Stimulated activated CD8-positive, alpha-beta memory T cell treated with anti-CD3 and anti-CD28 coated beads, Interleukin-7, amount 100 ng/mL, for 48 hours (primary cell): ENCODE measurements around the gene BTAF1.

Source experiments
- DNase-seq, 2 donors: peaks; one replicate each; pipeline ENCODE4 v3.0.0-alpha.2; 2020; ENCODE audit warnings: low read depth in 1 of 2; ENCODE audit errors: extremely low read depth in 1 of 2

The BTAF1 gene

GRCh38 chr10:92042541-92042940 is 119.0 kb downstream of the BTAF1 start:
- no peak for DNase-seq

DNA sequence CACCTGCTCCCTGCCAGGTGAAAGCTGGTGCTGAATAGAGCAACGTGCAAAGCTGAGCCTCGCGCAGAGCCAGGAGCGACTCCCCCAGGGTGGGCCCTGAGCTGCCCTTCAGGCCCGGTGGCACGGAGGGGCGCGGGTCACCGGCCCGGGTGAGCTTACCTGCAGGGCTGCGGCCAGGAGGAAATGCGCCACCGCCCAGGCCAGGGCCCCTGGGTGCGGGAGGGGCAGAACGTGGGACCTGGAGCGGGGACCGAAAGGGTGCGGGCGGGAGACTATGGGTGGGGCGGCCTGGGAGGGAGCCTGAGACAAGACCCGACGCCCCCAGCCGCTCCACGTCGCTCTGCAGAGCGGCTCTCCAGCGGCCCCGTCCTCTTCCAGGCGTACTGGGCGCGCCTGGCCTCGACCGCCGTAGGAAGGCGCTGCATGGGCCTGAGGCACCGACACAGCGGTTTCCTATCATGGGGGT is 122.1 kb downstream of the BTAF1 start:
- DNase-seq: no peak

GRCh38 chr10:92047215-92047614 is 123.6 kb downstream of the BTAF1 start:
- no peak for DNase-seq

GRCh38 chr10:92052088-92052487 is 128.5 kb downstream of the BTAF1 start:
- no peak for DNase-seq

- no peak for DNase-seq
These were observed 129.2 kb downstream of the BTAF1 start for GRCh38 chr10:92052741-92053140.

GRCh38 chr10:92054807-92055206 is 131.2 kb downstream of the BTAF1 start:
- DNase-seq: no peak

DNA sequence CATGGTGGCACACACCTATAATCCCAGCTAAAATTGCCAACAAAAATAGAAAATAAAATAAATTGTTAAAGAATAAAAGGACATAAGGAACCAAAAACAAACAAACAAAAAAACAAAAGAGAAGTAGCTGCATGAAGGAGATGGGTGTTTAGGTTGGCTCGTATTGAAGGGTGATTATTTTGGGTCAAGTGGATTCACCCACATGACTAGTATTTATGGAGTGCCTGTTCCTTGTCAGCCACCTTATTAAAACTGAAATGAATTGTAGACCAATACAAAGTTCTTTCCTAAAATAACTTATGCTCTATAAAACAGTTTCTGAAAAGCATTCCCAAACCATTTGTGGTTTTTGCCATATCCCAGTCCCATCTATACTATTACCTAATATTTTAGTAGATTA is 138.7 kb downstream of the BTAF1 start:
- DNase-seq: no peak

GRCh38 chr10:92064506-92064905 is 140.9 kb downstream of the BTAF1 start:
- DNase-seq: no peak

DNA sequence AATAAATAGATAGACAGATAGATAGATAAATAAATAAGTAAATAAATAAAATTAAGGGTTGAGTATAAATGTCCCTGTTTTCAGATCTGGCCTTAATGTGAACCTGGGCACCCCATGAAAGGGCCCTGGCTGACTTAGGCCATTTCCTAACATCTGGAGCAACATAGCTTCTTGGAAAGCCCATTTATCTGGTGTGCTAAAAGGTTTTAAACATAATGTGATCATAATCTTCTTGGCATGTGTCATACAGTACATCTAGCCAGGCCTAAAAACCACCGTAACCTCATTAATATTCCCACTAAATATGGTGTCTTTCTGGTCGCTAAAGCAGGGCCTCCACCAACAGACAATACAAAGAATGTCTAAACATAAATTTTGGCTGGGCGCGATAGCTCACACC is 142.8 kb downstream of the BTAF1 start:
- no peak for DNase-seq

GRCh38 chr10:92068900-92069299 is 145.3 kb downstream of the BTAF1 start:
- DNase-seq: no peak

- no peak for DNase-seq
These were observed 150.7 kb downstream of the BTAF1 start for GRCh38 chr10:92074126-92074887.

DNA sequence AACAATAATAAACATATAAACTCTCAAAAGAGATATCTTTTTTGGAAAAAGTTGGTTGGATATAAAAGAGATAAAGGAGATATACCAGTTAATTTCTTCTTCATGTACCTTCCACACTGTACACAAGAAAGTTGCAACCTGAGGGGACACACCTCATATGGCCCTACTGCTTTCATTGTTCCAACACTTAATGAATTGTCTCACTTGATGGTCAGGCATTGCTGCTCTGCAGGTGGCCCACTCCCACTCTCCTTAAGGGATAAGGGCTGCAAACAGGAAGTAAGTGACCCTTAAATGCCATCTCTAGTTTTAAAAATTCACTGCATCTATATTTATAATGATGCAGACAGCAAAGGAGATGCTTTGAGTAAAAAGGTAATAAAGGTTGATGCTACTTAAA is 152.3 kb downstream of the BTAF1 start:
- DNase-seq: no peak

- no peak for DNase-seq
These were observed 153.2 kb downstream of the BTAF1 start for GRCh38 chr10:92076722-92077121.

DNA sequence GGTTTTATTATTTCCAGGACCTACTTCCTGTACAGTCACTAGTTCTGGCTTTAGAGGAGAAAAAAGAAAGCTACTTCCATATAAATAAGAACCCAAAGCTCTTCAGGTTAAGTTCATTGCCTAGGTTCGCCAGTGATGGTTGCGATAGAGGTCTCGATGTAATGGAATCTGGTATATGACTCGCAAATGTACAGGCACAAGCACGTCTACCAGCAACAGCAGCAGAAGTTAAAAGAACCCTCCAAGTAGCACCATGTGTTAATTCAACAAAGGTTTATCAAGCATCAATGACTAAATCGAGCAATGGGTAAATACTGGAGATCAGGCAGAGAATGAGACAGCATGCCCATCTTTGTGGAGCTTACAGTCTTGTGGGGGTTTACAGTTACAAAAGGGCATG is 155.4 kb downstream of the BTAF1 start:
- DNase-seq: no peak
